PFSK-1 (cell line): Measurements from ENCODE around the gene DCLK2.

ENCODE experiments used
- FOXP2 ChIP-seq: optimal IDR thresholded peaks from 2 replicates; pipeline ENCODE3; 2011; ENCODE audit warnings: borderline replicate concordance, control low read depth, inconsistent platforms; ENCODE audit not compliant: insufficient read depth; ENCODE audit errors: extremely low read length, extremely low read depth
- POLR2AphosphoS5 ChIP-seq: IDR thresholded peaks from 2 replicates; pipeline ENCODE4 v1.6.1; 2012; ENCODE audit warnings: low read depth, mild to moderate bottlenecking, control low read depth, low read length, moderate library complexity
- REST ChIP-seq, 2 experiments: IDR thresholded peaks; 2 replicates each; pipeline versions ENCODE4 v1.6.1 to v1.8.0; 2011 to 2012; ENCODE audit warnings: low read depth in 2 of 2, low read length in 2 of 2, control low read depth in 1 of 2, inconsistent platforms in 1 of 2, mild to moderate bottlenecking in 1 of 2, moderate library complexity in 1 of 2; ENCODE audit not compliant: insufficient read depth in 1 of 2
- SIN3A ChIP-seq: IDR thresholded peaks from 2 replicates; pipeline ENCODE4 v1.6.1; 2012; ENCODE audit warnings: mild to moderate bottlenecking, low read length, moderate library complexity, borderline replicate concordance; ENCODE audit not compliant: insufficient read depth
- TAF1 ChIP-seq: IDR thresholded peaks from 2 replicates; pipeline ENCODE4 v1.6.1; 2012; ENCODE audit warnings: low read length, control low read depth, borderline replicate concordance; ENCODE audit not compliant: insufficient read depth

DNA sequence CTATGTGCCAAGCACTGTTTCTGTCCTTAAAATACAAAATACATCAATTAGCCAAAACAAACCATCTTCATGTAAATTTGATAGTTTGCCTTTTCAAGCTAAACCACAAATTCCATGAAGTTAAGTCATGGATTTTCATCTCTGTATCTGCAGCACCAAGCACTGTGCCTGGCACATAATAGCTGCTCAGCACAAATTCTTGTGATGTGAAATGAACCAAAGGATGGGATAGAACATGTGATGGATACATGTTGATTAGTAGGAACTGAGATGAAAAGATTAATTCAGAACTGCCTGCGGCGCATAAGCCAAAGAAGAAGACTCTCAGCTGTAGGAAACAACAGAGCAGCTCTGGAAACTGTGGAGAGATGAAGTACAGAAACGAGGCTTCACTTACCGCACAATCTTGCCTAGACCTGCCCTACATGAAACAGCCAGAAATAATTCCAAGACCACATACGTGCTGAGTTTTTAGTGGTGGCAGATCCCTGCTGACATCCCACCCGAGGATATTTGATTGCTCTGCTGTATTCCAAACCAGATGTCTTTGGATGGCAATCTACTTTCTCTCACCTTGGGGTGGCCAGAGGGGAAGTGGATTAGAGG, 40.9 kb upstream of the DCLK2 start:
- TF ChIP-seq TAF1, result no peak
- no peak for TF ChIP-seq REST (IDR thresholded peaks at IDR 0.05; ENCODE audit: insufficient read depth in 1 of 2, low read depth in 2 of 2, low read length in 2 of 2)
- no peak for TF ChIP-seq POLR2AphosphoS5
- no peak for TF ChIP-seq FOXP2
- no peak for TF ChIP-seq SIN3A
